ENCODE data around the gene FRMD4A.

Gene FRMD4A

DNA sequence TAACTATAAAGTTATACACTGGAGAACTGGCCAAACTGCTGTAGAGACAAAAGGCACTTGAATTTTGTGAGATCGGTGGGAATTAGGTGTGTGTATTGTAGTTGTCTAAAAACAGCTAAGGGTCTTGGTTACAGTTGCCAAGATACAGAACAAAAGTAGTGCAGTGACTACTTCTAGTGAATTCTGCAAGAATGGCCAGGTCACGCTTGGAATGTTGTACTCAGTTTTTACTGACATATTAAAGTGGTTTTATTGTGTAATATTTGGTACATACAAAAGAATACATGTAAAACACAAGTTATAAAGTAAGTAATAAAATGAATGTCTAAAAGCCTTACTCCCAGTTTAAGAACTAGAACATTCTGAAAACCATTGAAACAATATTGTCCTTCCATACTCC is 701.6 kb downstream of the FRMD4A start:
- no peak for DNase-seq

DNA sequence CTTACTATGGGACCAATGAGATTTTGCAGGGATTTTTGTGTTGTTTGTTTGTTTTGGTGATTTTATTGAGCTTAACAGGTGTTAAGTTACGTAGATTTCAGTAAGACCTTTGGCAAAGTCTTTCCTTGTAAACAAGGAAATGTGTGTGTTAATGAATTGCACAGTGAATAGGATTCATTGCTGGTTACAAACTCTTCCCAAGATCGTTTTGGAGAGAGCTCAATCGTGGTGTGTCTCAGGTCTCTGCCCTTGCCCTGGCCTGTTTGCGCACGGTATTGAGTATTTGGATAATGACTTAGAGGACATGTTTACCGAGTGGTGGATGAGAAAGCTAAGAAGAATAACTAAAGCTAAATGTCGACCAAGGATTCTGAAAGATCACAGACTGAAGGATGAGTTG is 702.1 kb downstream of the FRMD4A start:
- no peak for DNase-seq

GRCh38 chr10:13627459-13628310 is 703.0 kb downstream of the FRMD4A start:
- DNase-seq: no peak

GRCh38 chr10:13624630-13625029 is 706.1 kb downstream of the FRMD4A start:
- no peak for DNase-seq

- DNase-seq: no peak
Measured at GRCh38 chr10:13621931-13622330, 708.8 kb downstream of the FRMD4A start.

DNA sequence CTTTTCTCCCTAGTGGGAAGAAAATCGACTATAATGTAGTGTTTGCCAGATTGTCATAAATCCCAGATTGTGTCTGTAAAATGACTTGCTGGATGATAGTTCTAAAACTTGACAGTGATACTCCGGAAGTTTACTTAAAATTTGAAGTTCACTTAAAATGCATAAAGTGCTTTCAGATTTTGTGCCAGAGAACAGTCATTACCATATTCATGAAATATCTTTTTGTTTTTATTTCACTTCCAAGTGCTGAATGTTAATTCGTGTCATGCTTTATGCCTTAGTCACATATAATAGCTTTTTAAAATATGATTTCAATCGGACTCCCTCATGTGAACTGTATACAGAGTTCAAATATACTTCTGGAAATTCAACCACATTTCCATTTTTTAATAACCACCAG is 713.6 kb downstream of the FRMD4A start:
- DNase-seq: no peak

- no peak for DNase-seq
Measured at GRCh38 chr10:13615650-13616300, 714.9 kb downstream of the FRMD4A start.

DNA sequence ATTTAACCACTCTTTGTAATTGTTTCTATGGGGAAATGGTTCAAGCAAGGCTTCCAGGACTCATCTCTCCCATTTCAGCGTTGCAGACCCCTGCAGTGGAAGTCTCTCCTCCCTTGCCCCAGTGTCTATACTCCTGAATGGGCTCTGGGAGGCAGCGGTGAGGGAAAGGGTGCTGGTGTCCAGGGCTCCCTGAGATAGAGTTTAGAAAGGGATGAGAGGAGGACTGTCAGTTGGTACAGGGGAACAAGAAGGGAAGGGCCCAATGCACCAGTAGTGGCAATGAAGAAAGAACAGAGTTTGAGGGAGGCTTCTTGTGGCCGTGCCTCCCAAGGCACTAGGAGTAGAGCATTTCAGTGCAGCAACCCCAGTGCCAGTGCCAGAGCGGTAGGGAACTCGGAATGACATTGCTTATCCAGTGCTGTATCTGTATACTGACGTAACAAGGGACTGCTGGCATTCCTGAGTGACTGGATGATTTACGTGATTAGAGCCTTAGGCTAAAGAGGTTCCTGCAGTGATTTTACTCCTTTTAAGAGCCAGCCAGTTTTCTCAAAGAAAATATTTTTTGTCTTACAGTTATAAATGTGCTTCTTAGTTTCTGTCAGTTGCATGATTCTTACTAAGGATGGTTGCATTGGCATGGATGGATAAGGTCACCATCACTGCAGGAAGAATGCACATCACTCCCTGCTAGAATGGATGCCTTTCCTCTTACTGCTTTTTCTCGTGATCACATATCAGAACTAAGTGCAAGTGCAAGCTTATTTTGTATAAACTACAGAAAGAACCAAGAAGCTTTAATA is 716.0 kb downstream of the FRMD4A start:
- DNase-seq: no peak

DNA sequence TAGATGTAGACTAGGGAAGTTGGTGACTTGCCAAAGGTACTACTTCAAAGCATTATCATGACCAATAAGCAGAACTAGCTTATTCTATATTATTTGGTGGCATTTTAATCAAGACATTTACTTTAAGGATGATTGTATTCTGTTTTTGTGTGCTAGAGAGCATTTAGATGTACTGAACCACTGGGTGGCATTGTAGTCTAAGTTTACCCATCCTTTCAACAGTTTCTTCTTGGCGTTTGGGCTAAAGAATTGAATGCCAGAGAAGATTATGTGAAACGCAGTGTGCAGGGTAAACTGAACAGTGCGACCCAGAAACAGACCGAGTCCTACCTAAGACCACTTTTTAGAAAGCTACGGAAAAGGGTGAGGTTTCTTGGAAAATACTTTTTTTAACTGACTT is 717.2 kb downstream of the FRMD4A start:
- no peak for DNase-seq

GRCh38 chr10:13612654-13613373 is 717.9 kb downstream of the FRMD4A start:
- DNase-seq: no peak

DNA sequence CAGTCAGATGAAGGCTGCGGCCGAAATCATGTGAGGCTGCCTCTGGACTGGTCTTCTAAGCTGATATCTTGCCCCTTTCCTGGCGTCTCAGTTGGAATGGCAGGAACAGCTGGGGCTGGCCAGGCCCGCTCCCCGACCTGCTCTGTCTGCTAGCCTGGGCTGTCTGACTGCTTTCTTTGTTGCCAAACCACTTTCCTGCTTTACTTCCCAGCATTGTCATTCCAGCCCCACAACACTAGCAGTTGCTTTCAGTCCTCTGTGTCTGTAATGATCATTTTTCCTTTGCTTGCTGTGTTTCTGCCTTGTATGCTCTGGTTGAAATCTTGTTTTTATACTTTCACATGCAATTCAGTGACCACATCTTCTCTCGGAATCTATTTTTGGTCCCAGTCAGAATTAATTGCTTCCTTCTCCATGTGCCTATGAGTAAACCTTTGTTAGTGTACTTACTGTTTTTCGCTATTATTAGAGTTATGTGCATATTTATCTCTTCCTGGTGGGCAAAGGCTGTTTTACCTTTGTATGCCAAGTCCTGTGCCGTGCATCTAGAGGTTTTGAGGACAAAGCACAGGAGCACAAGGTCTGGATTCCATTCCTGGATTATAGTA is 722.4 kb downstream of the FRMD4A start:
- DNase-seq: no peak

DNA sequence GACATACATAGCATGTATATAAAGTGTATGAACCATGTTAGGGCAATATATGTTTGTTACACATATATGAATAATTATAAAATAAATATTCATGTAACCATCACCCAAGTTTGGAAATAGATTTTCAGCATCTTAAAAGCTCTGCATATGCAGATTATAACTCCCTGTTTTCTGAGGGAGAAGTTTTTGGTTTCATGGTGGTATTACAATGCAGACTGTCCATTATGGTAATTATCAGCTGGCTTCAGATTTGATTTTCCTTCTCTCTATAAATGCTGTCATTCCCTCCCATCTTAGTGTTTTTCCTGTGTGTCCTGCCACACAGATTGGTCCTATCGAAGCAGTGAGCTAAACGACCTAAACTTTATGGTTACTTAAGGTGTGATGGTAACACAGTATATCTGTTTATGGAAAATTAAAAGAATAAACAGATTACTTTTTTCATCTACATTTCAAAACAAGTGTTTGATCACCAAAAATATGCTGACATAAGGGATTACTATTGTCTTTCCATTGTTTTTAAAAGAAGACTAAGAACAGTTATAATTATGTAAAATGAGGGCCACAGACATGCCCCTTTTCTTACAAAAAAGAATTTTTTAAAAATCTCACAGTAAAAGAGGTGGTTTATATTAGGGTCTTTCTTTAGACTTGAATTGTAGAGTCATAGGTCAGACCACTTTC is 726.2 kb downstream of the FRMD4A start:
- DNase-seq: no peak

DNA sequence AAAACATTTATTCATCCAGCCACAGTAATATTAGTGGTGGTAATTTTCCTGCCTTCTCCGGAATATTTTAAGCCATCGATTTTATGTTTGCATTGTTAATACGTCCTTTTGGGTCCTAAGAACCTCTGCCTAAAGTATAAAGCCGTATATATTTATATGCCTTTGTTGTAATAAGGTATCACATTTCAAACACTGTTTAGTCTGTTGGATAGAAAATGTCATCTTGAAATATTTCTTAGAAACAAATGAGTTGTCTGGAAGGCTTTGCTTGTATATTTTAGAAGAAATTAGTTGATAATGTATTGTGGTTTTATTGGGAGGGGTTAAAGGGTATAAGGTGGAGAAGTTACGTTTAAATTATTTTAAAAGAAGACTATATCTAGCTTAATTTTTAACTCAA is 732.8 kb downstream of the FRMD4A start:
- DNase-seq: no peak

- no peak for DNase-seq
Measured at GRCh38 chr10:13594641-13595040, 736.1 kb downstream of the FRMD4A start.
